ENCODE results near the gene KCNH1. TPM values are rescaled to one million over a fixed set of nuclear protein-coding genes. Genes with fewer than 3 reads are reported as not detected.

Gene KCNH1
- total and polyA plus RNA-seq, 10 of the 15 experiments (the other 5 are each of a cell fraction or from before 2014, with no cell fraction given), result 0.02 to 0.04 (median 0.04) TPM; not detected in 7

DNA sequence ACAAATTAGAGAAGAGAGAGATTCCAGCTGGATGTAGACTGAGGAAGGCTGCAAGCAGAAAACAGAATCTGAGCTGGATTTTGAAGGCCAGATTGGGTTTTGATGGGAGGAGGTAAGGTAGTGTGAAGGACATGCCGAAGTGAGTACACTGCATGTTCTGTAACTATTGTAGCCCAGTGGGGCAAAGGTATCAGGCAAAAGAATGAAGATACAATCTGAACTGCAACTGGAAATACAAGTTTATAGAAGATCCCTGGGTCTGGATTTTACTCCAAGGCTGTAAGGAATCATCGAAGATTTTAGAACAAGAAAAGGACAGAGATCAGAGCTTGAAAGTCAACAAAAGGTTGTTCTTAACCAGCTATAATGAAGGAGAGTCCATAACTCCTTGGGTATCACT lies 382.0 kb downstream of the KCNH1 start (continued):
- TF ChIP-seq BCLAF1 (IDR thresholded peaks at IDR 0.05) (no peak), HDAC6 (IDR thresholded peaks at IDR 0.05; ENCODE audit: unreplicated experiment) (no peak)

- no peak overlapping the region for H3K4me3 ChIP-seq
- H3K27ac ChIP-seq (ENCODE audit: control insufficient read depth, insufficient read depth), result no peak overlapping the region
- in situ Hi-C loops (cut with MboI) (no loop called here), intact Hi-C loops (cut with micrococcal nuclease; ENCODE audit: unreplicated experiment) (no loop called here)
- no peak overlapping the region for H3K4me2 ChIP-seq (ENCODE audit: control insufficient read depth, insufficient read depth)
- H3K4me1 ChIP-seq (ENCODE audit: control insufficient read depth, insufficient read depth, low read length), result no peaks in the 10 kb centered on the region
- ATAC-seq (no peak), DNase-seq (ENCODE audit: low read depth, low spot score) (no peak), FAIRE-seq (no peak)
- ChIA-PET SMC1A (ENCODE audit: uncharacterized antibody, unreplicated experiment) (no interaction called here), POLR2A (no interaction called here), RAD21 (ENCODE audit: unreplicated experiment) (no interaction called here), CTCF (interaction anchor here (1.0 to 1.1 kb wide), 2 partner anchors 11 to 166 kb away, joined by 3 read pairs; no protein-coding TSS in a partner anchor)
- H4K20me1 ChIP-seq (ENCODE audit: control insufficient read depth, insufficient read depth), result no peaks in the 10 kb centered on the region
- H3K79me2 ChIP-seq (ENCODE audit: control insufficient read depth, insufficient read depth, low read length), result no peaks in the 10 kb centered on the region
- no peaks in the 10 kb centered on the region for H3K36me3 ChIP-seq (ENCODE audit: control insufficient read depth in 2 of 2, insufficient read depth in 2 of 2, low read length in 1 of 2)
- BruUV-seq (replicated peaks), result no TSS peak
- no peak overlapping the region for H3K9ac ChIP-seq (ENCODE audit: control insufficient read depth, insufficient read depth, low read length)
- WGBS (ENCODE audit: insufficient coverage, insufficient replicate concordance, low lambda C conversion rate, missing lambda C conversion rate), result 11% methylated on average over 1 of the region's 1 CpG
- H3K27me3 ChIP-seq (replicated peaks in 1 of 2; ENCODE audit: control insufficient read depth in 2 of 2, insufficient read depth in 2 of 2, low read length in 1 of 2), result 0 out of 4 replicates have a peak, but pooled peaks cover 0 to 2% of the 10 kb centered on the region in 2 experiments
- H3K9me3 ChIP-seq (replicated peaks; ENCODE audit: control insufficient read depth, insufficient read depth, low read length), result no peaks in the 10 kb centered on the region
- no peak overlapping the region for H2AFZ ChIP-seq (ENCODE audit: control insufficient read depth, low read depth, low read length)
- TF ChIP-seq ZNF217 (IDR thresholded peaks at IDR 0.05) (no peak), MAX (IDR thresholded peaks at IDR 0.05; ENCODE audit: low read depth, low read length) (no peak), CBX5 (IDR thresholded peaks at IDR 0.05; ENCODE audit: low read depth) (no peak), NBN (IDR thresholded peaks at IDR 0.05) (no peak), SMAD1 (IDR thresholded peaks at IDR 0.05; ENCODE audit: low read depth, partially characterized antibody) (no peak), MXI1 (IDR thresholded peaks at IDR 0.05; ENCODE audit: low read depth, low read length) (no peak), ZBED1 (IDR thresholded peaks at IDR 0.05; ENCODE audit: borderline replicate concordance) (no peak), MYB (IDR thresholded peaks at IDR 0.05; ENCODE audit: borderline replicate concordance, low read depth, low read length) (no peak), HCFC1 (IDR thresholded peaks at IDR 0.05; ENCODE audit: low read length) (no peak), ZNF24 (IDR thresholded peaks at IDR 0.05) (no peak), BCL11A (IDR thresholded peaks at IDR 0.05; ENCODE audit: low read depth, low read length) (no peak), RBBP5 (conservative IDR thresholded peaks at IDR 0.05) (no peak), IRF3 (IDR thresholded peaks at IDR 0.05) (no peak)
- TF ChIP-seq, protein P1, sequence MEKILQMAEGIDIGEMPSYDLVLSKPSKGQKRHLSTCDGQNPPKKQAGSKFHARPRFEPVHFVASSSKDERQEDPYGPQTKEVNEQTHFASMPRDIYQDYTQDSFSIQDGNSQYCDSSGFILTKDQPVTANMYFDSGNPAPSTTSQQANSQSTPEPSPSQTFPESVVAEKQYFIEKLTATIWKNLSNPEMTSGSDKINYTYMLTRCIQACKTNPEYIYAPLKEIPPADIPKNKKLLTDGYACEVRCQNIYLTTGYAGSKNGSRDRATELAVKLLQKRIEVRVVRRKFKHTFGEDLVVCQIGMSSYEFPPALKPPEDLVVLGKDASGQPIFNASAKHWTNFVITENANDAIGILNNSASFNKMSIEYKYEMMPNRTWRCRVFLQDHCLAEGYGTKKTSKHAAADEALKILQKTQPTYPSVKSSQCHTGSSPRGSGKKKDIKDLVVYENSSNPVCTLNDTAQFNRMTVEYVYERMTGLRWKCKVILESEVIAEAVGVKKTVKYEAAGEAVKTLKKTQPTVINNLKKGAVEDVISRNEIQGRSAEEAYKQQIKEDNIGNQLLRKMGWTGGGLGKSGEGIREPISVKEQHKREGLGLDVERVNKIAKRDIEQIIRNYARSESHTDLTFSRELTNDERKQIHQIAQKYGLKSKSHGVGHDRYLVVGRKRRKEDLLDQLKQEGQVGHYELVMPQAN (conservative IDR thresholded peaks at IDR 0.05), result no peak
- TF ChIP-seq, protein P2, sequence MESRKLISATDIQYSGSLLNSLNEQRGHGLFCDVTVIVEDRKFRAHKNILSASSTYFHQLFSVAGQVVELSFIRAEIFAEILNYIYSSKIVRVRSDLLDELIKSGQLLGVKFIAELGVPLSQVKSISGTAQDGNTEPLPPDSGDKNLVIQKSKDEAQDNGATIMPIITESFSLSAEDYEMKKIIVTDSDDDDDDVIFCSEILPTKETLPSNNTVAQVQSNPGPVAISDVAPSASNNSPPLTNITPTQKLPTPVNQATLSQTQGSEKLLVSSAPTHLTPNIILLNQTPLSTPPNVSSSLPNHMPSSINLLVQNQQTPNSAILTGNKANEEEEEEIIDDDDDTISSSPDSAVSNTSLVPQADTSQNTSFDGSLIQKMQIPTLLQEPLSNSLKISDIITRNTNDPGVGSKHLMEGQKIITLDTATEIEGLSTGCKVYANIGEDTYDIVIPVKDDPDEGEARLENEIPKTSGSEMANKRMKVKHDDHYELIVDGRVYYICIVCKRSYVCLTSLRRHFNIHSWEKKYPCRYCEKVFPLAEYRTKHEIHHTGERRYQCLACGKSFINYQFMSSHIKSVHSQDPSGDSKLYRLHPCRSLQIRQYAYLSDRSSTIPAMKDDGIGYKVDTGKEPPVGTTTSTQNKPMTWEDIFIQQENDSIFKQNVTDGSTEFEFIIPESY (IDR thresholded peaks at IDR 0.05), result no peak
These were observed 383.5 kb downstream of the KCNH1 start for GRCh38 chr1:210750468-210750867.

Data from GM12878 (cell line).